Measurements from ENCODE around the gene EIF1B.

The EIF1B gene

DNA sequence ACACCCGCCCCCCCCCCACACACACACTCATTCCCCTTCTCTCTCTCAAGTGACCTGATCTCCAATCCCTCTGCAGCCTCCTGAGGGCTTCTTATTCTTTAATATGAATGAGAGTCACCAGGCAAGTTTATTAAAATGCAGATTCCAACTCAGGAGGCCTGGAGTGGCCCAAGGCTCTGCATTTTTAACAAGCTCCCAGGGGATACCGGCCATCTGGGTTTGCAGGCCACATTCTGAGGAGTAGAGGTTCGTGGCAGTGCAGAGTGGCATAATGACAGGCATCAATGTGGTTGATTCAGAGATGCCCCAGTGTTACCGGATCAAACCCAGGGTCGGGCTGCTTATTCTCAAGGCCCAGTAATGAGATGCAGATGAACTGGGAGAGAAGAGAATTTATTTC, 18.9 kb downstream of the EIF1B start:
- Histone ChIP-seq H3K9ac (ENCODE audit: low read depth, low read length) (no peak overlapping the region), H3K27me3 (ENCODE audit: control insufficient read depth, insufficient read depth, low read length) (no peaks in the 10 kb centered on the region), H3K4me3 (ENCODE audit: low read depth, low read length) (no peak overlapping the region), H3K27ac (ENCODE audit: low read depth, low read length) (no peak overlapping the region), H3K36me3 (ENCODE audit: control insufficient read depth, insufficient read depth, low read length) (no peaks in the 10 kb centered on the region), H3K9me3 (ENCODE audit: control insufficient read depth, insufficient read depth, low read length) (no peaks in the 10 kb centered on the region), H3K4me1 (ENCODE audit: control insufficient read depth, insufficient read depth, low read length) (peaks cover 23% of the 10 kb centered on the region)

GRCh38 chr3:40329071-40329470, 19.6 kb downstream of the EIF1B start:
- H3K9ac ChIP-seq (ENCODE audit: low read depth, low read length): no peak overlapping the region
- H3K4me1 ChIP-seq (ENCODE audit: control insufficient read depth, insufficient read depth, low read length): peaks cover 23% of the 10 kb centered on the region
- no peaks in the 10 kb centered on the region for H3K27me3 ChIP-seq (ENCODE audit: control insufficient read depth, insufficient read depth, low read length)
- H3K27ac ChIP-seq (ENCODE audit: low read depth, low read length): no peak overlapping the region
- no peaks in the 10 kb centered on the region for H3K9me3 ChIP-seq (ENCODE audit: control insufficient read depth, insufficient read depth, low read length)
- H3K36me3 ChIP-seq (ENCODE audit: control insufficient read depth, insufficient read depth, low read length): no peaks in the 10 kb centered on the region
- H3K4me3 ChIP-seq (ENCODE audit: low read depth, low read length): no peak overlapping the region

- Histone ChIP-seq H3K27me3 (ENCODE audit: control insufficient read depth, insufficient read depth, low read length) (no peaks in the 10 kb centered on the region), H3K4me1 (ENCODE audit: control insufficient read depth, insufficient read depth, low read length) (peaks cover 20% of the 10 kb centered on the region), H3K9ac (ENCODE audit: low read depth, low read length) (no peak overlapping the region), H3K9me3 (ENCODE audit: control insufficient read depth, insufficient read depth, low read length) (no peaks in the 10 kb centered on the region), H3K36me3 (ENCODE audit: control insufficient read depth, insufficient read depth, low read length) (no peaks in the 10 kb centered on the region), H3K27ac (ENCODE audit: low read depth, low read length) (no peak overlapping the region), H3K4me3 (ENCODE audit: low read depth, low read length) (no peak overlapping the region)
Observed at GRCh38 chr3:40332684-40333083, 23.2 kb downstream of the EIF1B start.

DNA sequence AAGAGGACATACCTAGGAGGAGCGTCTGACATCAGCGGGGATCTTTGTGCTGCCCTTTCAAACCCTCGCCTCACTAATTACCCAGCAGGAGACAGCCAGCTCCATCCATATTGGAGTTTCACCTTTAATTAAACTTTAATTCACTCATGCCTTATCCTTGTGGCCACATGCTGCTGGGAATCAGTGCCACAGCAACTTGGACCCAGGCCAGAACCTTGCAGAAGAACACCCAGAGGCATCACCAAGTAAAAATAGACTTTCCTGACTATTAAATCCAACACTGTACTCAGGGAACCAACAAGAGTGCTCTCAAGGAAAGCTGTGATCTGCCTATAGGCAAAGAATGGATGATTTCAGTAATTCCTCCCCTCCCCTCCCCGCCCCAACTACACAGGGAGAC, 23.9 kb downstream of the EIF1B start:
- no peak overlapping the region for H3K27ac ChIP-seq (ENCODE audit: low read depth, low read length)

DNA sequence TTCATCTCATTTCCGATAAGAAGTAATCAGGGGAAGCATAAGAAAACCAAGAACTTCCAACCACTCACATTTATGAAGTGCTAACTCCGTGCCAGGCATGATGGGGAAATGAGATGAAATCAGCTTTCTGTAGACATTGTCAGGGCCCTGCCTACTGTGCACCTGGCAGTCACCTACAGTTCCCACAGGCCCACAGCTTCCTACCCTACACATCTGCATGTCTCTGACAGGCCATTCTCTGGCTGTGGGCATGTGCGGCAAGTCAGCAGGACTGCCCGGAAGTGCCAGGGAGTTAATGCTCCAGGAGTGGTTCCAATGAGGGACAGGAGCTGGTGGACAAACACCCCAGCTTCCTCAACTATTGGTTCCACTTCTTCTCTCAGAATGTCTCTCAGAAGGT, 24.3 kb downstream of the EIF1B start:
- Histone ChIP-seq H3K4me3 (ENCODE audit: low read depth, low read length) (no peak overlapping the region), H3K27me3 (ENCODE audit: control insufficient read depth, insufficient read depth, low read length) (no peaks in the 10 kb centered on the region), H3K27ac (ENCODE audit: low read depth, low read length) (no peak overlapping the region), H3K9me3 (ENCODE audit: control insufficient read depth, insufficient read depth, low read length) (no peaks in the 10 kb centered on the region), H3K9ac (ENCODE audit: low read depth, low read length) (no peak overlapping the region), H3K4me1 (ENCODE audit: control insufficient read depth, insufficient read depth, low read length) (peaks cover 9% of the 10 kb centered on the region), H3K36me3 (ENCODE audit: control insufficient read depth, insufficient read depth, low read length) (no peaks in the 10 kb centered on the region)

More for the DNA sequence above, 23.9 kb downstream of the EIF1B start:
- no peaks in the 10 kb centered on the region for H3K27me3 ChIP-seq (ENCODE audit: control insufficient read depth, insufficient read depth, low read length)
- H3K4me1 ChIP-seq (ENCODE audit: control insufficient read depth, insufficient read depth, low read length): peaks cover 13% of the 10 kb centered on the region
- H3K36me3 ChIP-seq (ENCODE audit: control insufficient read depth, insufficient read depth, low read length): no peaks in the 10 kb centered on the region
- H3K4me3 ChIP-seq (ENCODE audit: low read depth, low read length): no peak overlapping the region
- H3K9me3 ChIP-seq (ENCODE audit: control insufficient read depth, insufficient read depth, low read length): no peaks in the 10 kb centered on the region
- H3K9ac ChIP-seq (ENCODE audit: low read depth, low read length): no peak overlapping the region

GRCh38 chr3:40336101-40336500, 26.6 kb downstream of the EIF1B start:
- no peaks in the 10 kb centered on the region for H3K36me3 ChIP-seq (ENCODE audit: control insufficient read depth, insufficient read depth, low read length)
- no peak overlapping the region for H3K27ac ChIP-seq (ENCODE audit: low read depth, low read length)
- no peaks in the 10 kb centered on the region for H3K27me3 ChIP-seq (ENCODE audit: control insufficient read depth, insufficient read depth, low read length)
- no peaks in the 10 kb centered on the region for H3K9me3 ChIP-seq (ENCODE audit: control insufficient read depth, insufficient read depth, low read length)
- no peak overlapping the region for H3K9ac ChIP-seq (ENCODE audit: low read depth, low read length)
- H3K4me3 ChIP-seq (ENCODE audit: low read depth, low read length): no peak overlapping the region
- H3K4me1 ChIP-seq (ENCODE audit: control insufficient read depth, insufficient read depth, low read length): no peaks in the 10 kb centered on the region

DNA sequence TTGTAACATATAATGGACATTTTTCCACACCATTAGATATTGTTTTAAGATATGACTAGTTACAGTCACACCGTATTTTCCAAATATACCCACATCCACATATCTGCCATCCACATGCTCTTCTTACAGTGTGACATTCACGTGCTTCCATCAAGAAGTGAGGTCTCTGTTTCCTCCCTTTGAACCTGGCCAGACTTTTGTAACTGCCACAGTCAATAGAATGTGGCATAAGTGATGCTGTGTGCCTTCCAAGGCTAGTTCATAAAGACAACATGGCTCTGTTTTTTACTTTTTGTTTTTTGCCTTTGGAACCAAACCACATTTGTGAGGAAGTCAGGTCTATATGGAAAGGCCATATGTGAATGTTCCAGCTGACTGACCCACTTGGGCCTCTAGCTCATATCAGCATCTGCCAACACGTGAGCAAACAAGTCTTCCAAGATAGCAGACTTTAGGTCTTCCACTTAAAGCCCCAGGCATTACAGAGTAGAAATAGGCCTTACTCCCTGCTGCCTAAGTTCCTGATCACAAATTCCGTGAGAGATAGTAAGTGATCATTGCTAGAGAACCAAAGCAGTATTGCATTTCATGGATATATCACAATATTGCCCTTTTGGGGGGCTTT, 27.1 kb downstream of the EIF1B start:
- Histone ChIP-seq H3K9me3 (ENCODE audit: control insufficient read depth, insufficient read depth, low read length) (no peaks in the 10 kb centered on the region), H3K4me1 (ENCODE audit: control insufficient read depth, insufficient read depth, low read length) (no peaks in the 10 kb centered on the region), H3K27ac (ENCODE audit: low read depth, low read length) (no peak overlapping the region), H3K4me3 (ENCODE audit: low read depth, low read length) (no peak overlapping the region), H3K36me3 (ENCODE audit: control insufficient read depth, insufficient read depth, low read length) (no peaks in the 10 kb centered on the region), H3K27me3 (ENCODE audit: control insufficient read depth, insufficient read depth, low read length) (no peaks in the 10 kb centered on the region), H3K9ac (ENCODE audit: low read depth, low read length) (no peak overlapping the region)

DNA sequence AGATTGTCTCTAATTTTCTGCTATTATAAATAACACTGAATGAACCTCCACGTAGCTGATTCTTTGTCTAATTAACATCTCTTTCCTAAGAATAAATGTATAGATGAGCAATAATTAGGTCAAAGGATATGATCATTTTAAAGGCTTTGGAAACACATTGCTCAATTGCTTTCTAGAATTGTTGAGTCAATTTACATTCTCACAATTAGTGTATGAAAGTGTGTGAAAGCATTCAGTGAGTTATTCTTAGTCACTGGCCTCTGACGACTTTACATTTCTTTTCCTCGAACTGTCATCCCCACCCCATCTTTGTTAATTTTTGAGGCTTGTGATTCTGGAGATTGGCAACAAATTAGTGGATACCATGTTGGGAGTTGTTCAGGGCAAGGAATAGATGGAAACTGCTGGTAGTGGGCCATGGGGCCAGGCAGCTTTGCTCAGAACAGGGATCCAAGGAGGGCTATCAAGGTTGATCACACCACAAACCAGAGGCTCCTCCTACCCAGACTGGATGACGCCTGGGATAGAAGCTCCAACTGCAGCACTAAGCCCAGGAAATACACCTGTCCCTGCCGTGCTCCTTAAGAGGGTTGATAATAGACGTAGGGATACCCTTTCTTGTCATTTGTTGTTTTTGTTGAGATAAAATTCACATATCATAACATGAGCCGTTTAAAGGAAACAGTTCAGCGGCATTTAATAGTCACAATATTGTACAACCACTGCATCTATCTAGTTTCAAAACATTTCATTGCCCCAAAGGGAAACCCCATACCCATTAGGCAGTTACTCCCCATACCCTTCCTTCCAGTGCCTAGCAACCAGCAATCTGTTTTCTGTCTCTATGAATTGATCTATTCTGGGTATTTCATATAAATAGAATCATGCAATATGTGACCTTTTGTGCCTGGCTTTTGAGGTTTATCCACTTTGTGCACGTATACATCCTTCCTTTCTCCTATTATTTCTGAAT, 27.9 kb downstream of the EIF1B start:
- Histone ChIP-seq H3K9ac (ENCODE audit: low read depth, low read length) (no peak overlapping the region), H3K27ac (ENCODE audit: low read depth, low read length) (no peak overlapping the region), H3K27me3 (ENCODE audit: control insufficient read depth, insufficient read depth, low read length) (no peaks in the 10 kb centered on the region), H3K4me3 (ENCODE audit: low read depth, low read length) (no peak overlapping the region), H3K9me3 (ENCODE audit: control insufficient read depth, insufficient read depth, low read length) (no peaks in the 10 kb centered on the region), H3K36me3 (ENCODE audit: control insufficient read depth, insufficient read depth, low read length) (no peaks in the 10 kb centered on the region), H3K4me1 (ENCODE audit: control insufficient read depth, insufficient read depth, low read length) (no peaks in the 10 kb centered on the region)

DNA sequence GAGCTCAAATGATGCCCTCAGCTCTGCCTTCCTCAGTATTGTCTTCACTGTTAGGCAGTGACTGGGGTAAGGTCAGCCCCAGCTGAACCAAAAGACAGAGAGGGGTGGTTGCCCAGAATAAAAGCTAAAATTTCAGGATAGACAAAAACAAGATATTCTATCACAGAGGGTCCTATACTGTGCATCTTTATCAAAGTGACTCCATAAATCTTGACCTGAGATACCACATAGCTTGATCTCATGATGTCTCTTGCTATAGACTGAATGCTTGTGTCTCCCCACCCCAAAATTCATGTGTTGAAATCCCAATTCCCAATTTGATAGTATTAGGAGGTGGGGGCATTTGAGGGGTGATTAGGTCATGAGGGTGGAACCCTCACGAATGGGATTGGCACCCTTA, 30.4 kb downstream of the EIF1B start:
- Histone ChIP-seq H3K9ac (ENCODE audit: low read depth, low read length) (no peak overlapping the region), H3K4me1 (ENCODE audit: control insufficient read depth, insufficient read depth, low read length) (no peaks in the 10 kb centered on the region), H3K36me3 (ENCODE audit: control insufficient read depth, insufficient read depth, low read length) (no peaks in the 10 kb centered on the region), H3K9me3 (ENCODE audit: control insufficient read depth, insufficient read depth, low read length) (no peaks in the 10 kb centered on the region), H3K27ac (ENCODE audit: low read depth, low read length) (no peak overlapping the region), H3K4me3 (ENCODE audit: low read depth, low read length) (no peak overlapping the region), H3K27me3 (ENCODE audit: control insufficient read depth, insufficient read depth, low read length) (no peaks in the 10 kb centered on the region)

GRCh38 chr3:40340541-40341170, 31.1 kb downstream of the EIF1B start:
- no peaks in the 10 kb centered on the region for H3K27me3 ChIP-seq (ENCODE audit: control insufficient read depth, insufficient read depth, low read length)
- H3K4me3 ChIP-seq (ENCODE audit: low read depth, low read length): no peak overlapping the region
- no peaks in the 10 kb centered on the region for H3K4me1 ChIP-seq (ENCODE audit: control insufficient read depth, insufficient read depth, low read length)
- H3K36me3 ChIP-seq (ENCODE audit: control insufficient read depth, insufficient read depth, low read length): no peaks in the 10 kb centered on the region
- no peaks in the 10 kb centered on the region for H3K9me3 ChIP-seq (ENCODE audit: control insufficient read depth, insufficient read depth, low read length)
- no peak overlapping the region for H3K27ac ChIP-seq (ENCODE audit: low read depth, low read length)
- no peak overlapping the region for H3K9ac ChIP-seq (ENCODE audit: low read depth, low read length)

- Histone ChIP-seq H3K4me3 (ENCODE audit: low read depth, low read length) (no peak overlapping the region), H3K27me3 (ENCODE audit: control insufficient read depth, insufficient read depth, low read length) (no peaks in the 10 kb centered on the region), H3K9me3 (ENCODE audit: control insufficient read depth, insufficient read depth, low read length) (no peaks in the 10 kb centered on the region), H3K27ac (ENCODE audit: low read depth, low read length) (no peak overlapping the region), H3K36me3 (ENCODE audit: control insufficient read depth, insufficient read depth, low read length) (no peaks in the 10 kb centered on the region), H3K4me1 (ENCODE audit: control insufficient read depth, insufficient read depth, low read length) (no peaks in the 10 kb centered on the region), H3K9ac (ENCODE audit: low read depth, low read length) (no peak overlapping the region)
Observed at GRCh38 chr3:40341671-40342070, 32.2 kb downstream of the EIF1B start.

Data from HUES48 (cell line).